ENCODE results near the gene TMEM126B.
"Not testable (repeated sequence)": the region's sequence is repeated elsewhere in the genome, so short reads cannot be mapped to it uniquely, and the experiment has no call there.

DNA sequence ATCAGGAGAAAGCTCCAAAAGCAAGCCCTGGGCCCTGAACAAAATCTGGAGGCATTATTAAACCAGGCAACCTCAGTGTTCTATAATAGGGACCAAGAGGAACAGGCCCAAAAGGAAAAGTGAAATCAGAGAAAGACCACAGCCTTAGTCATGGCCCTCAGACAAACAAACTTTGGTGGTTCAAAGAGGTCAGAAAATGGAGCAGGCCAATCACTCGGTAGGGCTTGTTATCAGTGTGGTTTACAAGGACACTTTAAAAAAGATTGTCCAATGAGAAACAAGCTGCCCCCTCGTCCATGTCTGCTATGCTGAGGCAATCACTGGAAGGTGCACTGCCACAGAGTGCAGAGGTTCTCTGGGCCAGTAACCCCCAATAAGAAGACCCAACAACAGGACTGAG, 19.1 kb upstream of the TMEM126B start:
- not testable (repeated sequence) for TF ChIP-seq POLR2A, POLR2AphosphoS5, EP300 (IDR thresholded peaks at IDR 0.05)
- TF ChIP-seq, protein P1, sequence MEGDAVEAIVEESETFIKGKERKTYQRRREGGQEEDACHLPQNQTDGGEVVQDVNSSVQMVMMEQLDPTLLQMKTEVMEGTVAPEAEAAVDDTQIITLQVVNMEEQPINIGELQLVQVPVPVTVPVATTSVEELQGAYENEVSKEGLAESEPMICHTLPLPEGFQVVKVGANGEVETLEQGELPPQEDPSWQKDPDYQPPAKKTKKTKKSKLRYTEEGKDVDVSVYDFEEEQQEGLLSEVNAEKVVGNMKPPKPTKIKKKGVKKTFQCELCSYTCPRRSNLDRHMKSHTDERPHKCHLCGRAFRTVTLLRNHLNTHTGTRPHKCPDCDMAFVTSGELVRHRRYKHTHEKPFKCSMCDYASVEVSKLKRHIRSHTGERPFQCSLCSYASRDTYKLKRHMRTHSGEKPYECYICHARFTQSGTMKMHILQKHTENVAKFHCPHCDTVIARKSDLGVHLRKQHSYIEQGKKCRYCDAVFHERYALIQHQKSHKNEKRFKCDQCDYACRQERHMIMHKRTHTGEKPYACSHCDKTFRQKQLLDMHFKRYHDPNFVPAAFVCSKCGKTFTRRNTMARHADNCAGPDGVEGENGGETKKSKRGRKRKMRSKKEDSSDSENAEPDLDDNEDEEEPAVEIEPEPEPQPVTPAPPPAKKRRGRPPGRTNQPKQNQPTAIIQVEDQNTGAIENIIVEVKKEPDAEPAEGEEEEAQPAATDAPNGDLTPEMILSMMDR (IDR thresholded peaks at IDR 0.05): not testable (repeated sequence)

Measured in stomach (tissue), 4 donors.